Subcutaneous adipose tissue (tissue), 4 donors: ENCODE measurements around the gene ANKRD28. TPM values are rescaled to one million over a fixed set of nuclear protein-coding genes. Genes with fewer than 3 reads are reported as not detected.

Source experiments
- total RNA-seq, 4 donors: library from RNA; depleted of rRNA; stranded (reverse); fragments of >200 nt; gene quantifications; one replicate each; pipeline ENCODE4 v1.1.0, GENCODE V29; 2016
- TF ChIP-seq, protein P1 (sequence below): fragments of 450-650 bp; IDR thresholded peaks from one replicate; pipeline ENCODE4 v1.5.1; 2016; ENCODE audit warnings: low read depth, mild to moderate bottlenecking, control low read depth, antibody characterized with exemption, moderate library complexity

Gene ANKRD28
- total RNA-seq, 4 donors from 2014 or later: 66.5 to 130 (median 123) TPM

GRCh38 chr3:15753056-15753710 lies 44.6 kb downstream of the ANKRD28 start:
- TF ChIP-seq, protein P1, sequence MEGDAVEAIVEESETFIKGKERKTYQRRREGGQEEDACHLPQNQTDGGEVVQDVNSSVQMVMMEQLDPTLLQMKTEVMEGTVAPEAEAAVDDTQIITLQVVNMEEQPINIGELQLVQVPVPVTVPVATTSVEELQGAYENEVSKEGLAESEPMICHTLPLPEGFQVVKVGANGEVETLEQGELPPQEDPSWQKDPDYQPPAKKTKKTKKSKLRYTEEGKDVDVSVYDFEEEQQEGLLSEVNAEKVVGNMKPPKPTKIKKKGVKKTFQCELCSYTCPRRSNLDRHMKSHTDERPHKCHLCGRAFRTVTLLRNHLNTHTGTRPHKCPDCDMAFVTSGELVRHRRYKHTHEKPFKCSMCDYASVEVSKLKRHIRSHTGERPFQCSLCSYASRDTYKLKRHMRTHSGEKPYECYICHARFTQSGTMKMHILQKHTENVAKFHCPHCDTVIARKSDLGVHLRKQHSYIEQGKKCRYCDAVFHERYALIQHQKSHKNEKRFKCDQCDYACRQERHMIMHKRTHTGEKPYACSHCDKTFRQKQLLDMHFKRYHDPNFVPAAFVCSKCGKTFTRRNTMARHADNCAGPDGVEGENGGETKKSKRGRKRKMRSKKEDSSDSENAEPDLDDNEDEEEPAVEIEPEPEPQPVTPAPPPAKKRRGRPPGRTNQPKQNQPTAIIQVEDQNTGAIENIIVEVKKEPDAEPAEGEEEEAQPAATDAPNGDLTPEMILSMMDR: no peak

GRCh38 chr3:15750879-15751278 lies 46.9 kb downstream of the ANKRD28 start:
- TF ChIP-seq, protein P1: no peak

GRCh38 chr3:15750143-15750542 lies 47.6 kb downstream of the ANKRD28 start:
- TF ChIP-seq, protein P1: no peak

DNA sequence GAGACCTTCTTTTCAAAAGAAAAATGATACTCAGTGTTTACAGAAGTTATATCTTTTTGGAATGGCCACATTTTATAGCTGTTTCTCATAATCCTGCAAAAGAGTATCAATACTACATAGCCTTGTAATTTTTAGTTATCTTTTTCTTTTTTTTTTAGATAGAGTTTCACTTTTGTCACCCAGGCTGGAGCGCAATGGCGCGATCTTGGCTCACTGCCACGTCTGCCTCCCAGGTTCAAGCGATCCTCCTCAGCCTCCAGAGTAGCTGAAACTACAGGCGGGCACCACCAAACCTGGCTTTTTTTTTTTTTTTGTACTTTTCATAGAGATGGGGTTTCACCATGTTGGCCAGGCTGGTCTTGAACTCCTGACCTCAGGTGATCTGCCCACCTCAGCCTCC lies 53.6 kb downstream of the ANKRD28 start:
- TF ChIP-seq, protein P1: no peak

GRCh38 chr3:15743587-15744009 lies 54.2 kb downstream of the ANKRD28 start:
- TF ChIP-seq, protein P1: no peak

- TF ChIP-seq, protein P1: no peak
These were observed 66.8 kb downstream of the ANKRD28 start for GRCh38 chr3:15731024-15731423.

DNA sequence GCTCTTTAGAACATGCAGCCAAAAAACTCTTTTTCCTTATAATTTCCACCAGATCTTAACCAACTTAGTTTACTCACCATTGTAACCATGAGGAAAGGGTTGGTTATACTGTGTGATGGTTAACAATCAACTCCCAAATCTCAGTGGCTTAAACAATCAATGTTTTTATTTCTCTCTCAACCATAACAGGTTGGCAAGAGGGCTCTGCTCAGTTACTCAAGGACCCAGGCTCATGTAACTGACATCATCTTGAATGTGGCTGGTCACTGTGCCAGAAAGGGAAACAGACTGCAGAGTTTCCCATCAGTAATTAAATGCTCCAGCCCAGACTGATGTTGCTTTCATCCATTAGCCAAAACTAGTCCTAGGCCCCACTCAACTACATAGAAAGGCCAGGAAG lies 69.0 kb downstream of the ANKRD28 start:
- TF ChIP-seq, protein P1: no peak
